H1 (cell line): ENCODE data around the gene VWF. TPM values are rescaled to one million over a fixed set of nuclear protein-coding genes. Genes with fewer than 3 reads are reported as not detected.

ENCODE experiments used
- CTCF ChIA-PET: fragments of 300-600 bp; sonication (Branson Sonifier 250); formaldehyde crosslinking; loops from one replicate; lab custom pipeline; 2021; ENCODE audit not compliant: partially characterized antibody; lab: Charles Lee
- POLR2A ChIA-PET: fragments of 300-600 bp; sonication (Branson Sonifier 250); formaldehyde crosslinking; loops from one replicate; lab custom pipeline; 2021; ENCODE audit warnings: inconsistent platforms; ENCODE audit not compliant: partially characterized antibody; lab: Charles Lee
- DNase-seq, 2 experiments: peaks; one replicate each; pipeline versions ENCODE4 v3.0.0 to v3.0.0-alpha.2; 2010 to 2022; ENCODE audit warnings: low spot score in 2 of 2, low read depth in 1 of 2, mixed read lengths in 1 of 2
- FAIRE-seq: peaks from 2 replicates; lab custom pipeline; 2011; peaks lifted over from hg19 to GRCh38; lab: Jason Lieb, UNC
- H2AFZ ChIP-seq: 2 replicates; pipeline ENCODE4 v1.8.1; 2012; ENCODE audit warnings: low read length, inconsistent platforms
- H2AK5ac ChIP-seq: 2 replicates; pipeline ENCODE4 v1.6.1; 2013; ENCODE audit warnings: low read depth, low read length
- H2BK120ac ChIP-seq: replicated peaks from 2 replicates; pipeline ENCODE3; 2013; ENCODE audit warnings: low read depth, low read length, inconsistent platforms
- H2BK12ac ChIP-seq: 2 replicates; pipeline ENCODE4 v1.6.1; 2013; ENCODE audit warnings: low read depth, low read length
- H2BK15ac ChIP-seq: 2 replicates; pipeline ENCODE4 v1.6.1; 2013; ENCODE audit warnings: low read length
- H2BK20ac ChIP-seq: 2 replicates; pipeline ENCODE4 v1.6.1; 2013; ENCODE audit warnings: low read length
- H2BK5ac ChIP-seq: 2 replicates; pipeline ENCODE4 v1.6.1; 2013; ENCODE audit warnings: low read depth, low read length
- H3K14ac ChIP-seq: 2 replicates; pipeline ENCODE4 v1.6.1; 2013; ENCODE audit warnings: inconsistent platforms; ENCODE audit not compliant: insufficient read length
- H3K18ac ChIP-seq: 2 replicates; pipeline ENCODE4 v1.6.1; 2013; ENCODE audit warnings: low read length; ENCODE audit errors: extremely low read depth
- H3K23ac ChIP-seq: 2 replicates; pipeline ENCODE4 v1.6.1; 2013; ENCODE audit warnings: inconsistent platforms; ENCODE audit not compliant: insufficient read length
- H3K23me2 ChIP-seq: 2 replicates; pipeline ENCODE4 v1.6.1; 2013; ENCODE audit warnings: low read depth, low read length
- H3K27ac ChIP-seq: 2 replicates; pipeline ENCODE4 v1.6.1; 2011; ENCODE audit warnings: low read depth, low read length, inconsistent platforms
- H3K27me3 ChIP-seq, 4 experiments: replicated peaks in 1 of 4; 1 replicate in 1 of 4; 2 replicates in 3 of 4; pipeline versions ENCODE4 v1.6.1 to v1.8.1; 2011 to 2013; ENCODE audit warnings: low read length in 3 of 4, mild to moderate bottlenecking in 3 of 4, inconsistent platforms in 2 of 4, mixed read lengths in 2 of 4, moderate library complexity in 1 of 4; ENCODE audit not compliant: control insufficient read depth in 3 of 4, insufficient read depth in 3 of 4; ENCODE audit errors: extremely low read depth in 1 of 4
- H3K36me3 ChIP-seq, 4 experiments: 2 replicates each; pipeline versions ENCODE4 v1.6.1 to v1.8.1; 2011 to 2013; ENCODE audit warnings: mild to moderate bottlenecking in 4 of 4, low read length in 3 of 4, moderate library complexity in 2 of 4, control low read depth in 1 of 4, inconsistent platforms in 1 of 4; ENCODE audit not compliant: insufficient read depth in 4 of 4, control insufficient read depth in 2 of 4
- H3K4ac ChIP-seq: replicated peaks from 2 replicates; pipeline ENCODE3; 2013; ENCODE audit warnings: low read length, low read depth, mixed read lengths, inconsistent platforms; ENCODE audit not compliant: insufficient read length
- H3K4me1 ChIP-seq, 4 experiments: replicated peaks in 1 of 4; 1 replicate in 1 of 4; 2 replicates in 3 of 4; pipeline versions ENCODE4 v1.6.1 to v1.8.1; 2011 to 2013; ENCODE audit warnings: low read length in 3 of 4, inconsistent platforms in 2 of 4, mixed read lengths in 1 of 4; ENCODE audit not compliant: insufficient read depth in 4 of 4, control insufficient read depth in 3 of 4
- H3K4me2 ChIP-seq, 2 experiments: 2 replicates each; pipeline versions ENCODE4 v1.6.1 to v1.8.1; 2011 to 2013; ENCODE audit warnings: low read depth in 2 of 2, low read length in 2 of 2, control low read depth in 1 of 2, inconsistent platforms in 1 of 2, mild to moderate bottlenecking in 1 of 2; ENCODE audit not compliant: insufficient read depth in 1 of 2
- H3K4me3 ChIP-seq, 4 experiments: fragments of 200-600, 300-600 bp in 1 of 4; sonication (generic), shearing (Covaris generic), sonication (Bioruptor Twin) in 1 of 4; 2 replicates each; pipeline versions ENCODE4 v1.5.1 to v1.8.1; 2011 to 2016; ENCODE audit warnings: low read length in 4 of 4, low read depth in 3 of 4, control low read depth in 2 of 4, inconsistent platforms in 2 of 4, mild to moderate bottlenecking in 2 of 4, mixed read lengths in 1 of 4, moderate library complexity in 1 of 4; ENCODE audit not compliant: insufficient read depth in 2 of 4; ENCODE audit errors: extremely low read depth in 1 of 4
- H3K56ac ChIP-seq: replicated peaks from 2 replicates; pipeline ENCODE3; 2013; ENCODE audit warnings: low read depth, mild to moderate bottlenecking, mixed read lengths, low read length, inconsistent platforms; ENCODE audit not compliant: insufficient read length
- H3K79me1 ChIP-seq: 2 replicates; pipeline ENCODE4 v1.6.1; 2013; ENCODE audit warnings: low read depth, low read length, control low read depth
- H3K79me2 ChIP-seq, 2 experiments: 2 replicates each; pipeline versions ENCODE4 v1.6.1 to v1.8.1; 2012 to 2013; ENCODE audit warnings: low read length in 2 of 2, mild to moderate bottlenecking in 2 of 2, inconsistent platforms in 1 of 2; ENCODE audit not compliant: insufficient read depth in 2 of 2, control insufficient read depth in 1 of 2
- H3K9ac ChIP-seq, 4 experiments: replicated peaks in 1 of 4; 1 replicate in 1 of 4; 2 replicates in 3 of 4; pipeline versions ENCODE4 v1.6.1 to v1.8.1; 2011 to 2013; ENCODE audit warnings: low read depth in 3 of 4, low read length in 3 of 4, control low read depth in 2 of 4, mild to moderate bottlenecking in 2 of 4, moderate library complexity in 2 of 4, inconsistent platforms in 1 of 4; ENCODE audit errors: extremely low read depth in 1 of 4
- H3K9me3 ChIP-seq, 2 experiments: 2 replicates each; pipeline versions ENCODE4 v1.6.1 to v1.8.1; 2012 to 2013; ENCODE audit warnings: mild to moderate bottlenecking in 2 of 2, moderate library complexity in 2 of 2, control low read depth in 1 of 2, inconsistent platforms in 1 of 2, low read depth in 1 of 2, low read length in 1 of 2, mixed read lengths in 1 of 2; ENCODE audit not compliant: insufficient read depth in 2 of 2
- H4K20me1 ChIP-seq, 2 experiments: replicated peaks in 1 of 2; 2 replicates each; pipeline versions ENCODE3 to v1.8.1; 2011 to 2013; ENCODE audit warnings: inconsistent platforms in 2 of 2, low read length in 2 of 2, mild to moderate bottlenecking in 1 of 2; ENCODE audit not compliant: insufficient read depth in 2 of 2, control insufficient read depth in 1 of 2
- H4K5ac ChIP-seq: 2 replicates; pipeline ENCODE4 v1.6.1; 2013; ENCODE audit warnings: low read length, low read depth, mixed read lengths, inconsistent platforms; ENCODE audit not compliant: insufficient read length
- H4K8ac ChIP-seq: 2 replicates; pipeline ENCODE4 v1.8.0; 2013; ENCODE audit warnings: mild to moderate bottlenecking, moderate library complexity, low read length, inconsistent platforms; ENCODE audit not compliant: insufficient read depth; ENCODE audit errors: extremely low read depth
- H4K91ac ChIP-seq: replicated peaks from 2 replicates; pipeline ENCODE3; 2013; ENCODE audit warnings: low read length, mixed read lengths, inconsistent platforms; ENCODE audit not compliant: insufficient read length
- ATF3 ChIP-seq: IDR thresholded peaks from 2 replicates; pipeline ENCODE4 v1.6.1; 2011; ENCODE audit warnings: low read depth, mild to moderate bottlenecking, low read length; ENCODE audit not compliant: insufficient read depth
- CBX8 ChIP-seq: fragments of 300-800, 300-1000 bp; sonication (generic); IDR thresholded peaks from 2 replicates; pipeline ENCODE4 v1.7.1; 2016; ENCODE audit warnings: low read depth, low read length, borderline replicate concordance
- CTCF ChIP-seq, 3 experiments: IDR thresholded peaks; 1 replicate in 2 of 3; 2 replicates in 1 of 3; pipeline versions ENCODE4 v1.5.1 to v1.6.1; 2011; ENCODE audit warnings: low read length in 3 of 3, mild to moderate bottlenecking in 3 of 3, inconsistent platforms in 2 of 3, low read depth in 1 of 3, moderate library complexity in 1 of 3; ENCODE audit not compliant: insufficient read depth in 1 of 3; ENCODE audit errors: control extremely low read depth in 1 of 3
- EGR1 ChIP-seq: IDR thresholded peaks from 2 replicates; pipeline ENCODE4 v1.6.1; 2011; ENCODE audit warnings: low read depth, low read length, borderline replicate concordance
- HDAC6 ChIP-seq: IDR thresholded peaks from one replicate; pipeline ENCODE4 v1.7.1; 2012; ENCODE audit warnings: low read depth, mild to moderate bottlenecking, inconsistent platforms, low read length, moderate library complexity
- POLR2AphosphoS5 ChIP-seq: IDR thresholded peaks from 2 replicates; pipeline ENCODE4 v1.6.1; 2011; ENCODE audit warnings: low read depth, low read length
- POU5F1 ChIP-seq: IDR thresholded peaks from 2 replicates; pipeline ENCODE4 v1.6.1; 2011; ENCODE audit warnings: low read depth, mild to moderate bottlenecking, low read length, moderate library complexity
- RXRA ChIP-seq: IDR thresholded peaks from 2 replicates; pipeline ENCODE4 v1.6.1; 2011; ENCODE audit warnings: low read depth, mild to moderate bottlenecking, low read length, moderate library complexity; ENCODE audit not compliant: insufficient read depth
- SP2 ChIP-seq: IDR thresholded peaks from 2 replicates; pipeline ENCODE4 v1.6.1; 2012; ENCODE audit warnings: mild to moderate bottlenecking, low read length, inconsistent platforms
- TAF7 ChIP-seq: optimal IDR thresholded peaks from 2 replicates; pipeline ENCODE3; 2011; ENCODE audit warnings: low read depth, mild to moderate bottlenecking, inconsistent platforms, low read length, moderate library complexity, borderline replicate concordance
- TEAD4 ChIP-seq: IDR thresholded peaks from 2 replicates; pipeline ENCODE4 v1.6.1; 2012; ENCODE audit warnings: low read depth, low read length, inconsistent platforms, mixed read lengths
- YY1 ChIP-seq: IDR thresholded peaks from 2 replicates; pipeline ENCODE4 v1.6.1; 2011; ENCODE audit warnings: low read depth, mild to moderate bottlenecking, low read length
- WGBS, 2 experiments: shearing (Covaris generic) in 1 of 2; methylation state at CpG; one replicate each; pipeline versions ENCODE4 v1.1.6 to v1.1.7; 2013 to 2015; ENCODE audit warnings: low lambda C conversion rate in 2 of 2, mixed read lengths in 2 of 2, inconsistent platforms in 1 of 2, low coverage in 1 of 2, missing lambda C conversion rate in 1 of 2; ENCODE audit not compliant: insufficient replicate concordance in 2 of 2, insufficient coverage in 1 of 2, insufficient read length in 1 of 2; ENCODE audit errors: extremely low coverage in 1 of 2, missing lambda C conversion rate in 1 of 2; 5-methylcytosine and 5-hydroxymethylcytosine counted together
- polyA plus RNA-seq, 7 experiments: library from polyadenylated mRNA; depleted of rRNA in 3 of 7; stranded (reverse) in 5 of 7; unstranded in 2 of 7; fragments of >200 nt in 5 of 7; fragments of 200-250 nt in 2 of 7; gene quantifications; 1 replicate in 5 of 7; 2 replicates in 1 of 7; 4 replicates in 1 of 7; pipeline versions ENCODE4 v1.2.1 to v1.2.3, GENCODE V29; 2011 to 2013; ENCODE audit warnings: missing spikeins in 2 of 7, mixed read lengths in 2 of 7
- total RNA-seq: library from RNA; stranded (reverse); fragmentation: NEBNext Ultra II Directional; extraction: Animal tissue kit (Norgen Biotek cat#: 25700); gene quantifications from 2 replicates; pipeline ENCODE4 v1.2.1, GENCODE V29; 2021

Gene VWF
- total and polyA plus RNA-seq, 2 of the 8 experiments (the other 6 are each of a cell fraction or from before 2014, with no cell fraction given), result 0.39 to 0.60 TPM

GRCh38 chr12:6068227-6068626 lies 56.2 kb downstream of the VWF start:
- no peak for DNase-seq
- Histone ChIP-seq H3K27me3 (no peaks in the 10 kb centered on the region), H2BK12ac (no peak overlapping the region), H4K5ac (no peak overlapping the region), H3K4me1 (peaks cover 0 to 6% (median 3%) of the 10 kb centered on the region in 4 experiments; a peak in 4 of 7 replicates), H2BK5ac (no peak overlapping the region), H2BK120ac (no peak overlapping the region), H3K23me2 (no peaks in the 10 kb centered on the region), H3K4me2 (no peak overlapping the region), H3K79me1 (no peaks in the 10 kb centered on the region), H3K36me3 (no peaks in the 10 kb centered on the region), H2BK15ac (no peak overlapping the region), H3K79me2 (no peaks in the 10 kb centered on the region), H3K23ac (no peak overlapping the region), H3K56ac (no peak overlapping the region), H3K27ac (no peak overlapping the region), H3K18ac (no peak overlapping the region), H2AK5ac (no peak overlapping the region), H4K91ac (no peak overlapping the region), H2AFZ (no peak overlapping the region), H4K8ac (no peak overlapping the region), H3K4me3 (no peak overlapping the region), H3K4ac (no peak overlapping the region), H2BK20ac (no peak overlapping the region), H3K14ac (no peak overlapping the region), H3K9ac (no peak overlapping the region), H4K20me1 (no peaks in the 10 kb centered on the region), H3K9me3 (no peaks in the 10 kb centered on the region)
- FAIRE-seq, result no peak
- 99% methylated on average over 6 of the region's 9 CpGs; no CpG with 5 or more reads in 1 of the 2 experiments for WGBS, 2 experiments
- POLR2A ChIA-PET, result interaction anchor here (0.7 to 1.7 kb wide), 3 partner anchors 8 to 133 kb away, joined by 4 to 5 read pairs (median 5); no protein-coding TSS in a partner anchor
- CTCF ChIA-PET, result interaction anchor here (0.7 to 12.1 kb wide), 19 partner anchors 10 to 216 kb away, joined by 3 to 130 read pairs (median 5); no protein-coding TSS in a partner anchor
- TF ChIP-seq YY1 (no peak), HDAC6 (no peak), SP2 (no peak), TAF7 (no peak), EGR1 (no peak), ATF3 (no peak), RXRA (no peak), TEAD4 (no peak), CTCF (IDR thresholded peaks at IDR 0.05; ENCODE audit: control extremely low read depth in 1 of 3, insufficient read depth in 1 of 3, low read depth in 1 of 3, low read length in 3 of 3) (no peak), POLR2AphosphoS5 (no peak), POU5F1 (no peak), CBX8 (no peak)
